Spleen (tissue), 7 donors: ENCODE measurements around the gene TSSK2.

Experiments used
- CTCF ChIP-seq, 11 experiments: fragments of 200-600 bp in 7 of 11; fragments of 450-650 bp in 4 of 11; sonication (generic) in 4 of 11; IDR thresholded peaks in 8 of 11; conservative IDR thresholded peaks in 3 of 11; 1 replicate in 7 of 11; 2 replicates in 4 of 11; pipeline versions ENCODE4 v1.4.0 to v1.8.0; 2016 to 2021; ENCODE audit warnings: antibody characterized with exemption in 11 of 11, inconsistent platforms in 4 of 11, mild to moderate bottlenecking in 1 of 11
- POLR2AphosphoS5 ChIP-seq, 3 donors: sonication (generic); formaldehyde crosslinking; IDR thresholded peaks; one replicate each; pipeline ENCODE4 v1.5.1; 2017; ENCODE audit warnings: antibody characterized with exemption in 3 of 3
- donor health status: DM: no; HTN: no; CAD: no; lungs with moderate emphysema.
- donor health status: DM: no; HTN: no; CAD: no.
- donor health status: DM: no; HTN: no; CAD: no.

- no peak for TF ChIP-seq CTCF (IDR thresholded peaks at IDR 0.05 in 8 of 11, conservative IDR thresholded peaks at IDR 0.05 in 3 of 11)
- TF ChIP-seq POLR2AphosphoS5 (IDR thresholded peaks at IDR 0.05), result no peak
Observed at GRCh38 chr22:19128009-19128401, 3.1 kb upstream of the TSSK2 start.
